Prostate gland (tissue), 2 donors: Measurements from ENCODE around the gene FOLR1. TPM values are rescaled to one million over a fixed set of nuclear protein-coding genes. Genes with fewer than 3 reads are reported as not detected.

ENCODE experiments used
- DNase-seq: peaks from one replicate; pipeline ENCODE4 v3.0.0-alpha.2; 2019; ENCODE audit warnings: low spot score
- H3K27ac ChIP-seq, 2 donors: fragments of 200-600 bp; sonication (generic); 2 replicates each; pipeline ENCODE4 v1.5.1; 2017 to 2019
- H3K27me3 ChIP-seq: fragments of 200-600 bp; sonication (generic); replicated peaks from 2 replicates; pipeline ENCODE4 v1.5.1; 2019; ENCODE audit not compliant: insufficient read depth
- H3K36me3 ChIP-seq, 2 donors: fragments of 200-600 bp; sonication (generic); 1 replicate in 1 of 2; 2 replicates in 1 of 2; pipeline versions ENCODE4 v1.5.1 to v1.8.1; 2017 to 2019
- H3K4me1 ChIP-seq: fragments of 200-600 bp; sonication (generic); replicated peaks from 2 replicates; pipeline ENCODE4 v1.5.1; 2019
- H3K4me3 ChIP-seq, 2 donors: fragments of 200-600 bp; sonication (generic); 2 replicates each; pipeline ENCODE4 v1.5.1; 2017 to 2019
- H3K9me3 ChIP-seq: fragments of 200-600 bp; sonication (generic); 2 replicates; pipeline ENCODE4 v1.5.1; 2017
- CTCF ChIP-seq, 4 experiments: fragments of 200-600 bp in 2 of 4; fragments of 450-650 bp in 2 of 4; sonication (generic) in 2 of 4; IDR thresholded peaks; 1 replicate in 3 of 4; 2 replicates in 1 of 4; pipeline ENCODE4 v1.5.1; 2016 to 2019; ENCODE audit warnings: antibody characterized with exemption in 4 of 4, mild to moderate bottlenecking in 2 of 4, moderate library complexity in 2 of 4
- POLR2A ChIP-seq: fragments of 450-650 bp; IDR thresholded peaks from one replicate; pipeline ENCODE4 v1.6.1; 2016; ENCODE audit warnings: antibody characterized with exemption, mild to moderate bottlenecking
- POLR2AphosphoS5 ChIP-seq: sonication (generic); formaldehyde crosslinking; IDR thresholded peaks from one replicate; pipeline ENCODE4 v1.6.1; 2017; ENCODE audit warnings: antibody characterized with exemption
- WGBS: methylation state at CpG from one replicate; pipeline ENCODE4 v1.1.5; 2018; 5-methylcytosine and 5-hydroxymethylcytosine counted together
- intact Hi-C: fragments of 100-400 bp; cut with DNase I; formaldehyde crosslinking; loops from one replicate; pipeline ENCODE4 v1.14.2; 2022
- total RNA-seq, 2 donors: library from RNA; depleted of rRNA; stranded (reverse); fragments of >200 nt; gene quantifications; one replicate each; pipeline ENCODE4 v1.1.0, GENCODE V29; 2016

Gene FOLR1
- total RNA-seq, 2 donors from 2014 or later: 8.9 TPM; not detected in 1

DNA sequence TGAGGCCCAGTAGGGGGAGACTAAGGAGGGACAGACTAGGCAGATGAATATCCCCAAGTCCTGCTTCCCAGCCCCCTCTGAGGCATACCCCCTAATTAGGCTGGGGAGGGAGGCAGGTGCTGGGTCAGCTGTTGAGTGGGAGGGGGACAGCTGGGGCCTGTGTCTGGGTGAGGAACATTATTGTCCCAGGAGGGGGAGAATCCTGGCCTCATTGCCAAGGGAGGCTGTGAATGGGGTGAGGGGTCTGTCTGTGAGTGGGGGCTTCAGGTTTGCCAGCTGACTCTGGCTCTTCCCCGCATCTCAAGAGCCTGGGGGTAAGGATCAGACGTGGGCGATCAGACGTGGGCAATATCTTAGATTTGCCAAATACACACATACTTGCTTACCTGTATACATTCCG is 34.8 kb downstream of the FOLR1 start:
- intact Hi-C loops: loop anchor here (10.0 kb wide), 1 partner anchor 192 kb away; no protein-coding TSS in a partner anchor
- H3K9me3 ChIP-seq: no peaks in the 10 kb centered on the region
- TF ChIP-seq POLR2AphosphoS5 (no peak), CTCF (IDR thresholded peaks at IDR 0.05) (no peak), POLR2A (no peak)
- H3K4me1 ChIP-seq: peaks cover 8% of the 10 kb centered on the region
- no peak overlapping the region for H3K27ac ChIP-seq
- peaks cover 14 to 28% of the 10 kb centered on the region in 2 donors for H3K36me3 ChIP-seq
- WGBS: 75% methylated on average over 5 of the region's 5 CpGs
- no peaks in the 10 kb centered on the region for H3K27me3 ChIP-seq
- H3K4me3 ChIP-seq: no peak overlapping the region
- no peak for DNase-seq

DNA sequence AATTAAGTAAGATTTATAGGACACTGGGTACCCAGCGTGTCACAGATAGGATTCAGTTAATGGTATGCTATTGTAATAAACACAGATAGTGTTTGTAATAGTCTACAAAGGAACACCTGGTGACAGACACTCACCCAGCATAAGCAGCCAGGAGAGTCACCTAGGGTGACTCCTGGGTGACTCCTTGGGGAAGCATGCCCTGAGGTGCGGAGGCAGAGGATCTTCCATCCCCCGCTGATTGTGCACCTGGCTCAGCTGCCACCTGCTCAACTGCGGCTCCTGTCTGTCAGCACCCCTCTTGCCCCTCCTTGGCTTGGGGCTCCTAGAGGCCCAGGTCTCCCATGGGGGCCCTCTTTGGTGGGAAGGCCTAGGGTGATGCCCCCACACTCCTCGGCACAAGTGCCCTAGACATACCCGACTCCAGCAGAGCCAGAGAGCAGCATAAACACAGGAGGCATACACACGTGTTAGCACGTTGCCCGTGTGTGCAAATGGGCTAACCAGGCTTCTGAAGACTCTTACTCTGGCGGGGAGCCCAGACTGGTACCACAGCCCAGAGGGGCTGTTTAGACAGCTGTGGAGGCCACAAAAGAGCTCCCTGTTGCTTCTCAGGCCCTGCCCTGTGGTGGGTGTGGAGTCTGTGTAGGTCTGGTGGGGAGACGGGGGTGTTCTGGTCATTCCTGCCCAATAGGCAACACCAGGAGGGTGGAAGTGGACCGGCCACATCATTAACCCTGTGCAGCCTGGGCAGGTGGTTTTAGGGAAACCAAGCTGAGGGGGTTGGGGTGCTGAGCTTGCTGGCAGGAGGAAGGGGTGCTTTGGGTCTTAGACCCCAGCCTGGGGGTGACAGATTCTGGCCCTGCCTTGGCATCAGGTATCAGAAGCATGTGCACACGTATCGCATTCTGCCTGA is 35.6 kb downstream of the FOLR1 start:
- DNase-seq: no peak
- TF ChIP-seq POLR2AphosphoS5 (no peak), POLR2A (no peak), CTCF (IDR thresholded peaks at IDR 0.05) (no peak)
- H3K9me3 ChIP-seq: no peaks in the 10 kb centered on the region
- peaks cover 8% of the 10 kb centered on the region for H3K4me1 ChIP-seq
- H3K27me3 ChIP-seq: no peaks in the 10 kb centered on the region
- intact Hi-C loops: loop anchor here (10.0 kb wide), 1 partner anchor 193 kb away; no protein-coding TSS in a partner anchor
- H3K27ac ChIP-seq: no peak overlapping the region
- no peak overlapping the region for H3K4me3 ChIP-seq
- WGBS: 52% methylated on average over 14 of the region's 14 CpGs
- peaks cover 14 to 36% of the 10 kb centered on the region in 2 donors for H3K36me3 ChIP-seq

DNA sequence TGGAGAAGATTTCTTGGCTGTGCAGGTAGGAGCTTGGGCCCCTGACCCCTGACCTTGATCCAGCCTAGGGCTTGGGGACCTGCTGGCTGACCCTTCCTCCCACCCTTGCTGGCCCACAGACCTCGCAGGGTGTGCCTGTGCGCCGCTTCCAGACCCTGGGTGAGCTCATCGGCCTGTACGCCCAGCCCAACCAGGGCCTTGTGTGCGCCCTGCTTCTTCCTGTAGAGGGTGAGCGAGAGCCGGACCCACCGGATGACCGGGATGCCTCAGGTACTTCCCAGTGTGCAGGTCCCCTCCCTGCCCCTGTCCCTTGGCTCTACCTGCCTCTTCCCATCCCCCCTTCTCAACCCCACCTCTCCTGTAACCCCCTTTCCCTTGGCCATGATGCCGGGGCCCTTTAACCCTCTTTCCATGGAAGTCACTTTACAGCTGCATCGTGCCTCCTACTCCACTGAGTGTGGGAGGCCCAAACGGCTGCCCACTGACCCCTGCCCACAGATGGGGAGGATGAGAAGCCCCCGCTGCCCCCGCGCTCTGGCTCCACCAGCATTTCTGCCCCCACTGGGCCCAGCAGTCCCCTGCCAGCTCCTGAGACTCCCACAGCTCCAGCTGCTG is 36.4 kb downstream of the FOLR1 start:
- H3K27ac ChIP-seq: no peak overlapping the region
- no peak for DNase-seq
- peaks cover 8% of the 10 kb centered on the region for H3K4me1 ChIP-seq
- H3K36me3 ChIP-seq: peaks cover 16 to 43% of the 10 kb centered on the region in 2 donors
- no peaks in the 10 kb centered on the region for H3K9me3 ChIP-seq
- TF ChIP-seq POLR2A (no peak), POLR2AphosphoS5 (no peak), CTCF (IDR thresholded peaks at IDR 0.05) (no peak)
- 81% methylated on average over 16 of the region's 16 CpGs for WGBS
- intact Hi-C loops: loop anchor here (10.0 kb wide), 1 partner anchor 194 kb away; no protein-coding TSS in a partner anchor
- H3K27me3 ChIP-seq: no peaks in the 10 kb centered on the region
- no peak overlapping the region for H3K4me3 ChIP-seq

DNA sequence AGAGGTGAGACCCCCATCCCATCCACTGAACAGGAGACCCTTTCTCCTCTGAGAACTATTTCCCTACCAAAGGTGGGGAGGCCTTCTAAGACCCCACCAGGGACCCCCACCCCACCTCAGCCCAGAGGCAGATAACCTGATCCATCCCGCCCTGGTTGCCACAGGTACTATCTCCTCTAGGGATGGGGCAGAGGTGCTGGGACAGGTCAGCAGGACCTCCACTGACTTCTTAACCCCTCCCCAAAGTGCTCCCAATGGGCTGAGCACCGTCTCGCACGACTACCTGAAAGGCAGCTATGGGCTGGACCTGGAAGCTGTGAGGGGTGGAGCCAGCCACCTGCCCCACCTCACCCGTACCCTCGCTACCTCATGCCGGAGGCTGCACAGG is 36.9 kb downstream of the FOLR1 start:
- intact Hi-C loops: loop anchor here (10.0 kb wide), 1 partner anchor 194 kb away; no protein-coding TSS in a partner anchor
- 84% methylated on average over 7 of the region's 7 CpGs for WGBS
- DNase-seq: no peak
- H3K27ac ChIP-seq: no peak overlapping the region
- H3K36me3 ChIP-seq: peaks cover 16 to 45% of the 10 kb centered on the region in 2 donors
- H3K4me3 ChIP-seq: no peak overlapping the region
- peaks cover 8% of the 10 kb centered on the region for H3K4me1 ChIP-seq
- H3K9me3 ChIP-seq: no peaks in the 10 kb centered on the region
- H3K27me3 ChIP-seq: no peaks in the 10 kb centered on the region
- no peak for TF ChIP-seq POLR2A
- no peak for TF ChIP-seq CTCF (IDR thresholded peaks at IDR 0.05)
- TF ChIP-seq POLR2AphosphoS5: no peak
